ENCODE data around the gene BICRA.

- TF ChIP-seq MAX (IDR thresholded peaks at IDR 0.05; ENCODE audit: low read depth) (no peak), RXRA (IDR thresholded peaks at IDR 0.05; ENCODE audit: borderline replicate concordance, low read depth) (no peak), USF1 (IDR thresholded peaks at IDR 0.05; ENCODE audit: borderline replicate concordance, low read depth) (no peak), JUND (IDR thresholded peaks at IDR 0.05) (no peak), TAF1 (IDR thresholded peaks at IDR 0.05; ENCODE audit: borderline replicate concordance, low read depth, low read length) (no peak), EP300 (IDR thresholded peaks at IDR 0.05; ENCODE audit: borderline replicate concordance in 1 of 2, low read depth in 1 of 2, low read length in 1 of 2) (no peak), NRF1 (IDR thresholded peaks at IDR 0.05; ENCODE audit: low read depth, low read length) (no peak), ELF1 (IDR thresholded peaks at IDR 0.05) (no peak), SIN3A (IDR thresholded peaks at IDR 0.05; ENCODE audit: borderline replicate concordance, low read depth, low read length) (no peak), RAD21 (IDR thresholded peaks at IDR 0.05; ENCODE audit: low read length) (no peak)
- TF ChIP-seq, protein P1, sequence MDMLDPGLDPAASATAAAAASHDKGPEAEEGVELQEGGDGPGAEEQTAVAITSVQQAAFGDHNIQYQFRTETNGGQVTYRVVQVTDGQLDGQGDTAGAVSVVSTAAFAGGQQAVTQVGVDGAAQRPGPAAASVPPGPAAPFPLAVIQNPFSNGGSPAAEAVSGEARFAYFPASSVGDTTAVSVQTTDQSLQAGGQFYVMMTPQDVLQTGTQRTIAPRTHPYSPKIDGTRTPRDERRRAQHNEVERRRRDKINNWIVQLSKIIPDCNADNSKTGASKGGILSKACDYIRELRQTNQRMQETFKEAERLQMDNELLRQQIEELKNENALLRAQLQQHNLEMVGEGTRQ (IDR thresholded peaks at IDR 0.05; ENCODE audit: borderline replicate concordance, low read depth, low read length) = no peak
- TF ChIP-seq, protein P2, sequence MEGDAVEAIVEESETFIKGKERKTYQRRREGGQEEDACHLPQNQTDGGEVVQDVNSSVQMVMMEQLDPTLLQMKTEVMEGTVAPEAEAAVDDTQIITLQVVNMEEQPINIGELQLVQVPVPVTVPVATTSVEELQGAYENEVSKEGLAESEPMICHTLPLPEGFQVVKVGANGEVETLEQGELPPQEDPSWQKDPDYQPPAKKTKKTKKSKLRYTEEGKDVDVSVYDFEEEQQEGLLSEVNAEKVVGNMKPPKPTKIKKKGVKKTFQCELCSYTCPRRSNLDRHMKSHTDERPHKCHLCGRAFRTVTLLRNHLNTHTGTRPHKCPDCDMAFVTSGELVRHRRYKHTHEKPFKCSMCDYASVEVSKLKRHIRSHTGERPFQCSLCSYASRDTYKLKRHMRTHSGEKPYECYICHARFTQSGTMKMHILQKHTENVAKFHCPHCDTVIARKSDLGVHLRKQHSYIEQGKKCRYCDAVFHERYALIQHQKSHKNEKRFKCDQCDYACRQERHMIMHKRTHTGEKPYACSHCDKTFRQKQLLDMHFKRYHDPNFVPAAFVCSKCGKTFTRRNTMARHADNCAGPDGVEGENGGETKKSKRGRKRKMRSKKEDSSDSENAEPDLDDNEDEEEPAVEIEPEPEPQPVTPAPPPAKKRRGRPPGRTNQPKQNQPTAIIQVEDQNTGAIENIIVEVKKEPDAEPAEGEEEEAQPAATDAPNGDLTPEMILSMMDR (IDR thresholded peaks at IDR 0.05) = no peak
- TF ChIP-seq, protein P3, sequence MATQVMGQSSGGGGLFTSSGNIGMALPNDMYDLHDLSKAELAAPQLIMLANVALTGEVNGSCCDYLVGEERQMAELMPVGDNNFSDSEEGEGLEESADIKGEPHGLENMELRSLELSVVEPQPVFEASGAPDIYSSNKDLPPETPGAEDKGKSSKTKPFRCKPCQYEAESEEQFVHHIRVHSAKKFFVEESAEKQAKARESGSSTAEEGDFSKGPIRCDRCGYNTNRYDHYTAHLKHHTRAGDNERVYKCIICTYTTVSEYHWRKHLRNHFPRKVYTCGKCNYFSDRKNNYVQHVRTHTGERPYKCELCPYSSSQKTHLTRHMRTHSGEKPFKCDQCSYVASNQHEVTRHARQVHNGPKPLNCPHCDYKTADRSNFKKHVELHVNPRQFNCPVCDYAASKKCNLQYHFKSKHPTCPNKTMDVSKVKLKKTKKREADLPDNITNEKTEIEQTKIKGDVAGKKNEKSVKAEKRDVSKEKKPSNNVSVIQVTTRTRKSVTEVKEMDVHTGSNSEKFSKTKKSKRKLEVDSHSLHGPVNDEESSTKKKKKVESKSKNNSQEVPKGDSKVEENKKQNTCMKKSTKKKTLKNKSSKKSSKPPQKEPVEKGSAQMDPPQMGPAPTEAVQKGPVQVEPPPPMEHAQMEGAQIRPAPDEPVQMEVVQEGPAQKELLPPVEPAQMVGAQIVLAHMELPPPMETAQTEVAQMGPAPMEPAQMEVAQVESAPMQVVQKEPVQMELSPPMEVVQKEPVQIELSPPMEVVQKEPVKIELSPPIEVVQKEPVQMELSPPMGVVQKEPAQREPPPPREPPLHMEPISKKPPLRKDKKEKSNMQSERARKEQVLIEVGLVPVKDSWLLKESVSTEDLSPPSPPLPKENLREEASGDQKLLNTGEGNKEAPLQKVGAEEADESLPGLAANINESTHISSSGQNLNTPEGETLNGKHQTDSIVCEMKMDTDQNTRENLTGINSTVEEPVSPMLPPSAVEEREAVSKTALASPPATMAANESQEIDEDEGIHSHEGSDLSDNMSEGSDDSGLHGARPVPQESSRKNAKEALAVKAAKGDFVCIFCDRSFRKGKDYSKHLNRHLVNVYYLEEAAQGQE (IDR thresholded peaks at IDR 0.05; ENCODE audit: low read depth, low read length) = no peak
Measured at GRCh38 chr19:47650700-47651099, 41.8 kb downstream of the BICRA start.

Data from SK-N-SH (cell line).